ENCODE data around the gene TAC3.
"Not testable (repeated sequence)": the region's sequence is repeated elsewhere in the genome, so short reads cannot be mapped to it uniquely, and the experiment has no call there.

Gene TAC3

DNA sequence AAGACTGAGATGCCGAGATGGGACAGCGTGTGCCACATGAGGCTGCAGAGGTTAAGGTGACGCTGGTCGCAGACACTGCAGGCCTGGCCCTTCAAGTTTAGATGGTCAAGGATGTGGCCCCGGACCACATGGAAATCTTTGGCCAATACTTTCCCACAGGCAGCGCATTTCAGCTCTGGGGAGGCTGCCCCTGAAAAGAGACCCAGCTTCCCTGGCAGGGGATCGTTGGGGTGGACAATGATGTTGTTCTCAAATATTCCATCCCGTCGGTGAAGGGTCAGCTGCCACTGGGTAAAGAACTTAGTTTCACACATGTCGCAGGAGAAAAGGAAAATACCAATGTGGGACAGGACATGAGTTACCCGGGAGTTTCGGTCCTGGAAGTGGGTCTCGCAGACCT, 12.9 kb downstream of the TAC3 start:
- DNase-seq, result no peak

DNA sequence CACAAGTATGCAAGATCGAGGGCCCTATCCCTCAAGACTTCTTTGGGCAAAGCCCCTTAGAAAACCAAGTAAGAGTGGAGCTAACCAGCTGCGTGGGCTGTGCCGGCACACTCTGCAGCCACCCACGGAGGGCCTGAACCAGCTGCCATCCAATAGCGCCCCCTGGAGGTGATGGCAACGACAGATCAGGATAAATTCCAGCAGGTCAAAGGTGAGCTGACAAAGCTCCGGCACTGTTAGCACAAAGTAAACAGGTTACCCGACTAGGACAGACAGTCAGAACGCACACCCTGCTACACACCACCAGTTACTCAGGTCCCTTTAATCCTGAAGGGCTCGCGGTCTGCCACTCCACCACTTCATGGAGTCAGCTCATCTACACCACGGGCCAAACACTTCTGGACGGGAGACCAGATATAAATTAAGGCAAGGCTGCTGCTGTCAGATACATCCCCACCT, 14.9 kb downstream of the TAC3 start:
- peak; percentile 42 to 62 for DNase-seq

DNA sequence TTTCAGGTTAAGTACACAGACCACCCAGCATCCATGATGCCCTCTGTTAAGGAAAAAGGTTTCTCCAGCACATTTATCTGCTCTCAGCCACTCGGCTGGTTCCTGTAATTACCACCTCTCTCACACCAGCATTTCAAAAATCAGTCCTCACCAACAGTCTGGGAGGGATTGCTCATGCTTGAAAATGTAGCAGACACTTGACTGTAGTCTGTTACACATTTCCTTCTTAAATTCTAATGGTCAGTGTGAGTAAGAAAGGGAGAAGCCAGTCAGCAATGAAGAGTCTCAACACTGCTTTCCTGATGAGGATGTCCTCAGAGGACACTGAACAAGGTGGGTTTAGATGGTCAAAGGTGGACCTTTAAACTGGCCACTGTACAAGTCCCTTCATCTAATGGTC, 15.9 kb downstream of the TAC3 start:
- no peak for DNase-seq

DNA sequence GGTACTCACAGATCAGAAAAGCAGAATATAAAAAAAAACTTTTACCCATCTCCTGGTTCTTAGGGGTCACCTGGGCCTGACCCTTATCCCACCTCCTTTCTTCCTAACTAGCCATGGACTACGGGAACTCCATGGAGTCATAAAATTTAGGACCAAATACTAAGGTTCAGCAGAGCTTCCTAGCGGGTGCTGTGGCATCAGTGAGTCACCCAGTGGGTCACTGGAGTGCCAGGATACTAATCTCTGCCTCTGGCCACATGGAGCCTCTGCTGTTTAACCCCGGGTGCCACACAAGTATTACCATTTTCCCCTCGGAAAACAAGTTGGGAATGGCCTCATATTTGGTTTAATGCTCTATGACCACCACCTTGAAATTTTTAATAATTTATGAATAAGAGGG, 16.9 kb downstream of the TAC3 start:
- DNase-seq, result no peak

DNA sequence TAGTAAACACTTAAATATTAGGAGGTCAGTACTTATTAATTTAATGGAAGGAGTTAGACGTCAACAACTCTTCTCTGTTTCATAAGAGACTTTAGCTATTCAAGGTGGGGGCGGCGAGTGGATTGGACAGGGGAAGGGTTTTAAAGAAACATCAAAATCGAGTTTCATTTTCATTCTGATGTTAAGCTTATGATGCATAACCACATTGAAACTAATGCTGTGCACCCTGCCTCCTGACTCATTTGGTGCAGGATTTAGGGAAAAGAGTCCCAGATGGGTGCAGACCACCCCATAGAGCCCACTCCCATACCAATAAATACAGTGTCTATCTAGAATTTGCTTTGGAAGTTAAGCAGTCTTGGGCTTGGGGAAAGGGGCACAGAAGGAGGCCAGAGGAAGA, 17.3 kb downstream of the TAC3 start:
- no peak for DNase-seq

DNA sequence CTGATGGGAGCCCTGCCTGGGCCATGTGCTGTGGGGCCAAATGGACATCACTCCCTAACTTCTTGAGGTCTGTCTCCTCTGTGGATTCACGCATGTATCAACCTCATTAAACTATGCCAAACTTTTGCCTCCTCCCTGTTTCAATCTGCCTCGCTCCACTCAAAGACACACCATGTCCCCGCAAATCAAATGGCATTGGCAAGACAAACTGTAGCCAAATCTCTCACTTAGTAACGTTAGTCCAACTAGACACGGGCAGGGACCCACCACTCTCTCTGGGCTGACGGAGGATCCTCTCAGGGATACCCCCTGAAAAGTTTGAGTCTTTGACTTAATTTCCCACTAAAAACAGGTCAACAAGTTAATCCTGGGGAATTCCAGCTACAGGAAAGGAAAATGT, 18.0 kb downstream of the TAC3 start:
- DNase-seq, result no peak

DNA sequence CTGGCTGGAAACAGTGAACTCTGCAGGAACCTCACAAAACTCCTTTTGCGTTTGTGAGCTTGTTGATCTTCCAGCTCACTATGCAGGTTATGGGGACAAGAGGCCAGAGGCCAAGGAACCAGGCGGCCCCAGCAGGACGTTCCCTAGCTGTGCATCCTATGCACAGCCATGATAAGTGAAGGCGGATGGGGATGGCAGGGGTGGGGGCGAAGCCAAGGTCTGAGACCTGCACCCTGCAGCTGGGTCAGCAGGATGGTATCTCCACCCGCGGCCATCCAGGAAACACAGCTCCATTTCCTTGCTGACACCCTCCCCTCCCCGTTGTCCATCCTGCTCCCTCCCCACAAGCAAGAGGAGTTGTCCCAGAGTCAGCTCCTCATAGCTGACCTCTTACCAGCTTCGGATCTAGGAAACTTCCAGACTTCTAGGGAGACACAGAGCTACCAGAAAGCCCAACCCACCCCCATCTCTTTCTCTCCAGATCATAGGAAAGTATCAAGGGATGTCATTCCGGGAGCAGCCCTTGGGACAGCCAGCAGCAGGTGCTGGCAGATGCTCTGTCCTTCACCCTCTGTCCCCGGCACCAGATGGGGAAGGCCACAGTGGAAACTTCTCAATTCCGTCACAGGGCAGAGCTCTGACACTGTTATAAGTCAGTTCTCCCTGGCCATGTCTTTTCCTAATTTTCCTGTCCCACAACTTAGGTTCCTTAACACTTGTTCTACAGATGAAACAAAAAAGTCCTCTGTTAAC, 19.4 kb downstream of the TAC3 start:
- no peak for DNase-seq

DNA sequence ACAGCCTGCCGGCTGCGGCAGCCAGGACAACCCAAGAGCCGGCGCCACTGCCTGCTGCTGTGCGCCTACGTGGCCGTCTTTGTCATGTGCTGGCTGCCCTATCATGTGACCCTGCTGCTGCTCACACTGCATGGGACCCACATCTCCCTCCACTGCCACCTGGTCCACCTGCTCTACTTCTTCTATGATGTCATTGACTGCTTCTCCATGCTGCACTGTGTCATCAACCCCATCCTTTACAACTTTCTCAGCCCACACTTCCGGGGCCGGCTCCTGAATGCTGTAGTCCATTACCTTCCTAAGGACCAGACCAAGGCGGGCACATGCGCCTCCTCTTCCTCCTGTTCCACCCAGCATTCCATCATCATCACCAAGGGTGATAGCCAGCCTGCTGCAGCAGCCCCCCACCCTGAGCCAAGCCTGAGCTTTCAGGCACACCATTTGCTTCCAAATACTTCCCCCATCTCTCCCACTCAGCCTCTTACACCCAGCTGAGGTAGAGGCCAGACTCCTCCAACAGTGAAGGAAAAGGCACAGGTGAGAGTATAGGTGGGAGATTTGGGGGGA, 20.3 kb downstream of the TAC3 start:
- DNase-seq, result no peak

DNA sequence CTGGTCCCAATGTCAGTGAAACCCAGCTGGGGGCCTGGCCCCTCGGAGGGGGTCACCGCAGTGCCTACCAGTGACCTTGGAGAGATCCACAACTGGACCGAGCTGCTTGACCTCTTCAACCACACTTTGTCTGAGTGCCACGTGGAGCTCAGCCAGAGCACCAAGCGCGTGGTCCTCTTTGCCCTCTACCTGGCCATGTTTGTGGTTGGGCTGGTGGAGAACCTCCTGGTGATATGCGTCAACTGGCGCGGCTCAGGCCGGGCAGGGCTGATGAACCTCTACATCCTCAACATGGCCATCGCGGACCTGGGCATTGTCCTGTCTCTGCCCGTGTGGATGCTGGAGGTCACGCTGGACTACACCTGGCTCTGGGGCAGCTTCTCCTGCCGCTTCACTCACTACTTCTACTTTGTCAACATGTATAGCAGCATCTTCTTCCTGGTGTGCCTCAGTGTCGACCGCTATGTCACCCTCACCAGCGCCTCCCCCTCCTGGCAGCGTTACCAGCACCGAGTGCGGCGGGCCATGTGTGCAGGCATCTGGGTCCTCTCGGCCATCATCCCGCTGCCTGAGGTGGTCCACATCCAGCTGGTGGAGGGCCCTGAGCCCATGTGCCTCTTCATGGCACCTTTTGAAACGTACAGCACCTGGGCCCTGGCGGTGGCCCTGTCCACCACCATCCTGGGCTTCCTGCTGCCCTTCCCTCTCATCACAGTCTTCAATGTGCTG, 21.0 kb downstream of the TAC3 start:
- no peak for DNase-seq

DNA sequence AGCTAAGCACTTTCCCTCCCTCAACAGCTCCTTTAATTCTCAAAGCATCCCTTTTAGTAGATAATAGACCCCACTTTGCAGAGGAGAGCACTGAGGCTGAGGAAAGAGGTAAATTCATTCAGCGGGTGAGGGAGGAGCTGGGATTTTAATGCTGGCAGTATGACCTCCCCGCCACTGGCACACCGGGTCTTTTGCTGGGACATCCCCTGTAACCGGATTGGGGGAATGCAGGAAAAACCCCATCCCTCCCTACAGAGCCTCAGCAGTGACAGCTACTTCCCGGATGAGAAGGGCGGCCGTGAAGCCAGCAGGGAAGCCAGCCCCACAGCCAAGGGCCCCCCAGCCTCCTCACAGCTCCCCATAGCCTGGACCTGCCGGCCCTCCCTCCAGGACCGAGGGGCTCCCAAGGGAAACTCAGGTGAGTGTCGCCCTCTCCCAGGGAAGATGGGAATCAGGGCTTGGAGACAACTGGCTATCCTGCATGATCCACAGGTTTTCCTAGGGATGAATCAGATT, 22.0 kb downstream of the TAC3 start:
- DNase-seq, result no peak

DNA sequence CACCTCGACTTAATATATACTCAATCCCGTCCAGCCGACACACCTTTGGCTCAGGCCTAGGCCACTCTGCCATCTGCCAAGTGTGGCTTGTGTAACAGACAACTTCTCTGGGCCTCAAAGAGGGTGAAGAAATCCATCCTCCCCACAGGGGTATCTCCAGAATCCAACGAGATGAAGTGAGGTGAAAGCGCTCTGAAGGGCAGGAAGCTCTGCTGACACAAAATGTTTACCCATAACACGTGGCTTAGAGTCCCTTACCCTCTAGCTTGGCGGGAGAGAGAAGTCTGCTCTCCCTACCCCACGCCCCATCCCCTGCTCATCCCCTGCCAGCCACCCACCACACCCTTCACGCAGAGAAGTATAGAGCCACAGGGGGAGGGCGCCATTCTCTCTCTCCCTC, 23.0 kb downstream of the TAC3 start:
- no peak for DNase-seq

DNA sequence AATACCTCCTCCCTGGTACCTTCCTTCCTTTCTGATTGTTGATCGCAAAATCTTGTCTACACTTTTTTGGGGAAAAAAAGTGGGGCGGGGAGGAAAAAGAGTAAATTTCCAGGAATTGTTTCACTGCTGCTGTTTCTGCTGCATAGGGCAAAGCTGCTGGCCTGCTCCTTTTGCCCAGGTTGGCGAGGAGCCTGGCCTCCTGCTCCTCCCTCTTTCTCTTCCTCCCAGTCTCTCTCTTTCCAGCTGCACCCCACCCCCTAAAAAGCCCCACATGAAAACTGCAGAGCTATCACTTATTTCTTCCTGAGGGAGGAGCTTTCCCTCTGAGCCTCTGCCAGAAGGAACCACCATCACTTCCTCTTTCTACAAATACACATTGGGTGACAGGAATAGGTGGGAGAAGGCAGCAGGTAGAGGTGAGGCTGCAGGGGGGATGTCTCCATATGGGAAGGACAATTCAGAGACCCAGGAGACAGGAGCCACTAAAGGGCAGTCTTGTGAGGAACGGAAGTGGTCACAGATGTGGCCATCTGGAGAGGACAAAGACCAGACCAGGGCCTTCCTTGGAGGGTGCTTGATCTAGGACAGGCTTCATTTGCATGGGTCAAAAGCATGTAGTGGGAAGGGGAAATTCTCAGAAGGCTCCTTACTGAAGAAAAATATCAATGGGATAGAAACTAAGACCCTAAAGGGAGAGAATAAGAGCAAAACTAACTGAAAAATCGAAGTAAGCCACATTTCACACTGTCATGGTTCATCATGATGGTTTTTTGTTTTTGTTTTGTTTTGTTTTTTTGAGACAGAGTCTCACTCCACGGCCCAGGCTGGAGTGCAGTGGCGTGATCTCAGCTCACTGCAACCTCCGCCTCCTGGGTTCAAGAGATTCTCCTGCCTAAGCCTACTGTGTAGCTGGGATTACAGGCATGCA, 24.7 kb downstream of the TAC3 start:
- DNase-seq, result peak; percentile 26 to 41

DNA sequence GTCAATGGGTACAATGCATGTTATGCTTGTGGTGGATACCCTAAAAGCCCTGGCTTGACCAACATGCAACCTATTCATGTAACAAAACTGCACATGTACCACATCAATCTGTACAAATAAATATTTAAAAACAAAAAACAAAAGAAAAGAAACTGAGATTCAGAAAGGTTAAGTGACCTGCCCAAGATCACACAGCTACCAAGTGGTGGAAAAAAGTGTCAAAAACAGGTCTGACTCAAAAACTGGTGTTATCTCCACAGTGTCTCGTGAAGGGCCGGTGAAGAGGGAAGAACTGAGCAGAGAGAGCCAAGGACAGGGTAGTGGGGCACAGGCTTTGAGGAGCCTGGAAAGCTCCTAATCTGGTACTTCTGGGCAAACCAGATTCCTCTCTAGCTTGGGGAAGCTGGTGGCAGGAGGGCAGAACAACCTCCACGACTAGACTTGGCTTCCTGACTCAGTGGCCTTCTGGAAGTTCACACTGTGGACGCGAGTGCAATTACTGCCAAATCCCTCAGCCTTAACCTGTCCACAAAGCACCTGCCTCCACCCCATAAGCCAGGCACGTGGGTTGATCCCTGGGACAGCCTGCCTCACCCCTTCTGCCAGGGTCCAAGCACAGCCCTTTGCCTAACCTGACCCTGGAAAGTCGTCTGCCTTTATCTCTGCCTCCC, 25.5 kb downstream of the TAC3 start:
- DNase-seq, result no peak

DNA sequence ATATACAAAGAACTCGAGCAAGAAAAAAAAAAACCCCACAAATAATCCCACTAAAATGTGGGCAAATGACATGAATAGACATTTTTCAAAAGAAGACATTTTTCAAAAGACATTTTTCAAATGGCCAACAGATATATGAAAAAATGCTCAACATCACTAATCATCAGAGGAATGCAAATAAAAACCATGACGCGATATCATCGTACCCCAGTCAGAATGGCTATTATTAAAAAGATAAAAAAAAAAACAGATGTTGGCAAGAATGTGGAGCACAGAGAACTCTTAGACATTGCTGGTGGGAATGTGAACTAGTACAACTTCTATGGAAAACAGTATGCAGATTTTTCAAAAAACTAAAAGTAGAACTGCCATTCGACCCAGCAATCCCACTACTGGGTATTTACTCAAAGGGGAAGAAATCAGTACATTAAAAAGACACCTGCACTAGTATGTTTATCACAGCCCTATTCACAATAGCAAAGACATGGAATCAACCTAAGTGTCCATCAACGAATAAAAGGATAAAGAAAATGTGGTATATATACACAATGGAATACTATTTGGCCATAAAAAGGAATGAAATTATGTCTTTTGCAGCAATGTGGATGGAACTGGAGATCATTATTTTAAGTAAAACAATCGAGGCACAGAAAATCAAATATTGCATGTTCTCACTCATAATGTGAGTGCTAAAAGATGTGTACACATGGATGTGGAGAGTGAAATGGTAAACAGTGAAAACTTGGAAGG, 26.3 kb downstream of the TAC3 start:
- DNase-seq, result no peak

DNA sequence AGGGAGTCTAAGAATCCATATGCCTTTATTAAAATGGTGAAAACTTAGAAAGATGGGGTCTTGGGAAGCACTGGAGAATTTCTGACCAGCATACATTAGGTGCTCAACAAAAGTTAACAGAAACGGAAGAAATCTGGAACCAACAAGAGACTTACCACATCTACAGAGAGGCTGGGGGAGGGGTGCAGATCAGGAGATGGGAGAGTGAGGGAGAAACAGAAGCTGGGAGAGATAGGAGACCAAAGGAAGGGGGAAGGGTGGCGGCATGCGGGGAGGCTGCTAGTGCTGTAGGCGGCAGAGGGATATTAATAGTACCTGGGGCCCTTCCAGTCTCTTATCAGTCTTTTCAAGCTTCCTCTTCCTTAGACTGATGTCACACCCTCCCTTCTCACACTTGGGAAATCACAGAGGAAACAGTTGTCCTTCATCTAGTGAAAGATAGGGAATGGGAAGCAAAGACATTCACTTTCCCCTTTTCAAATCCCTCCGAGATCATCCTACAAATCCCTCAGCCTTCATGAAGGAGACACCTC, 28.1 kb downstream of the TAC3 start:
- no peak for DNase-seq

DNA sequence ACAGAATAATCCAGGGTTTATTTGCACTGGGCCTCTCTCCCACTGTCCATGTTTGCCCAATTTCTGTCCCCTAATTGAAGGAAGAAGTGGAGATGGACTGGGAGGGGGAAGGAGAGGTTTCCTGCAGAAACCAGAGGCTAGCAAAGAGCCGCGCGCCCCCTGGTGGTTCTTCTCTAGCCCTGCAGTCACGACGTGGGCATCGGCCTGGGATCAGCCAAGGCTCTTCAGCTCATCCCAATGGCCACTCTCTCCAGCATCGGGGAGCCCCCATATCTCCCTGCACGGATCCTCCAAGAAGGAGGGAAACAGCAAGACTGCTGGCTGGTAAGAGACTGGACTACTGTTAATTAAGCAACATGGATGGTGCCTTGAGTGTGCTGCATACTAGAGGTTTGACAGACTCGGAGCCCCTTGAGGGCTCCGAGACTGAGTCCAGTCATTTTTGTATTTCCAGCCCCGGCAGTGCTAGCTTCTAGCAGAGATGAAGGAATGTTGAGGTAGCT, 28.7 kb downstream of the TAC3 start:
- DNase-seq, result peak; percentile 56 to 73

DNA sequence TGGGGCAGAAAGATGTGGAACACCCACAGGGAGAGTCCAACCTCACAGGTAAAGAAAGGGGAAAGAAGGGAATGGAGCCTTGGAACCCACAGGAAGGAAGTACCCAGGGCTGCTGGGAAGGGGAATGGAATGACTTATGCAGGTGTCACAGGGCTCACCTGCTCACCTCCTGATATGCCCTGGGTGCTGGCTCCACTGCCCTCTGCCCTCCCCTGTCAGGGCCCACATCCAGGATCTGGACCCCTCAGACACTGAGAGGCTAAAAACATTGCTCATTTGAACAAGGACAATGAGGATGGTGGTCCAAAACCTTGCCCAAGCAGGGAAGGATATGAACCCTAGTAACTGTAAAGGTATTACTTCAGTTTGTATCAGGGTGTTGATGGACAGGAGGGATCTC, 29.3 kb downstream of the TAC3 start:
- no peak for DNase-seq

DNA sequence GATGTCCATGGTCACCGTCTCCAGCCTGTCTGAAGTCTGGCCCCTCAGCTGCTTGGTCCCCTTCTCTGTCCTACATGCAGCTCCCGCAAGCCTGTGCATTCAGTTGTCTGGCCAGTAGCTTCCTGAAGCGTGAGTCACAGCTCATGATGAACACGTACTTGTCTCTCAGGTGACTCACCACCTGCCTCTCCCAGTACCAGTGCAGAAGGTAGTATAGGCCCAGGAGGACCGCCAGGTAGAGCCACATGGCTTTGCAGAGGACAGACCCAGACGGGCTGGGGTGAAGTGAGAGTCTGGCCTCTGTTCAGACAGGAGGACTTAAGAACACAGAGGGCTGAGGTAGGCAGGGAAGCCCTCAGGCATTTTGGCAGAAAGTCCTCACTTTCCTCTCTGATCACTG, 30.6 kb downstream of the TAC3 start:
- DNase-seq, result not testable (repeated sequence)

DNA sequence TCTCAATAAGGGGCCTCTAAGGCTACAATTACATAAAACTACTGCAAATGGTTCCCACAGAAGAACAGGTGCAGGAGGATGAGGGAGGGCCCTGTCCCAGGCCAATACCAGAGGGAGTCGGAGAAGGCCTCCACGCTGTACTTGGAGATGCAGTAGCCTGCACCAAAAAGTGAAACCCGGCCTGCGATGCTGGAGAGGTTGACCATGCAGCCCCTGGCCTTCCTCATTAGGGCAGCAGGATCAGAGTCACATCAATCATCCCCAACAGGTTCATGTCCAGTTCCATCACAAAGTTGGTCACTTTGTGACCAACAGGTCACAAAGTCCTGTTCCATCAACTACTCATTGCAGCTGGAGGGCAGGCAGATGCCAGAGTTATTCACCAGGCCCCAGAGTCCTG, 32.9 kb downstream of the TAC3 start:
- DNase-seq, result no peak

DNA sequence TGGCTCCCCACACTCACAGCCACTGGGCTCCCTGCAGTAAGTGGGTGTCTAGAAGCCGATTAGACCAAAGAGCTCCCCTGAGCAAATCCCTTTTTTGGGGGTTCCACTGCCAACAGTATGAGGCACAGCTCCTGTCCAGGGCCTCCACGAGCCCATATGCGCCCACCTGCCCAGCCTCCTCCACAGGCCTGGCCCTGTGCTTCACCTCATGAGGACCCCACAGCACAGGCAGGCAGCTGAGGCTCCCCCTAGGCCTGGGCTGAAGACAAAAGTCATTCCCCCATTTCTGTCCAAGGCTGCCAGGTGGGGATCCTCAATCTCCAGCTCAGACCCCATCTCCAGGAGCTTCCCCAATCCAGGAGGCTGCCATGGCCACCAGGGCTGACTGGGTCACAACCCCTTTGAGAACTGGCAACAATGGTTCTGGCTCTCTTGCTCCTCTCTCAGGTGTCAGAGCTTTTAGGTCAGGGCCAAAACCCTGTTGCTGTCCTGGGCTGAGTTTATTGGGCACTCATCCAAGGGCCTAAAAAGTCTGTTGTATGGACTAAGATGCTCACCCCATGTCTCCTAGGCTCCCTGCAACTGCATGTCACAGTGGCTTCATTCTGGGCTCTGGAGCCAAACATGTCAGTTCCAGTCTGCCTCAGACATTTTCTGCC, 33.6 kb downstream of the TAC3 start:
- not testable (repeated sequence) for DNase-seq
